Posterior vena cava (tissue), 2 donors: ENCODE results near the gene TESPA1. TPM values are rescaled to one million over a fixed set of nuclear protein-coding genes. Genes with fewer than 3 reads are reported as not detected.

ENCODE experiments used
- DNase-seq: peaks from one replicate; pipeline ENCODE4 v3.0.0-alpha.2; 2020; ENCODE audit warnings: low spot score
- intact Hi-C, 2 donors: fragments of 100-400 bp; cut with DNase I; formaldehyde crosslinking; loops; one replicate each; pipeline versions ENCODE4 v1.14.1 to v1.14.2; 2022 to 2023
- total RNA-seq, 2 donors: library from RNA; stranded (reverse); fragmentation: NEBNext Ultra II Directional; extraction: Animal tissue kit (Norgen Biotek cat#: 25700); gene quantifications; one replicate each; pipeline ENCODE4 v1.2.1, GENCODE V29; 2021
- donor health status: DM: yes; HTN: yes; CAD: no.
- donor health status: DM: yes; HTN: yes; CAD: no.

Gene TESPA1
- total RNA-seq, 2 donors from 2014 or later, result 1.00 to 3.3 TPM

- no peak for DNase-seq
- intact Hi-C loops, result no loop called here
Observed at GRCh38 chr12:54924972-54925707, 59.4 kb downstream of the TESPA1 start.

GRCh38 chr12:54917001-54917488 is 67.5 kb downstream of the TESPA1 start:
- intact Hi-C loops, result no loop called here
- no peak for DNase-seq

Other genes starting within 250 kb of the TESPA1 start
- gene MUCL1, start 130.2 kb downstream of the TESPA1 start, total RNA-seq, result not detected
- gene NEUROD4, start 35.2 kb upstream of the TESPA1 start, total RNA-seq, result not detected
- not detected for gene OR9K2, start 141.6 kb upstream of the TESPA1 start, total RNA-seq
- not detected for gene OR10A7, start 236.3 kb upstream of the TESPA1 start, total RNA-seq